ENCODE results near the gene SPAG7.

Gene SPAG7

GRCh38 chr17:4948166-4948930, 19.3 kb downstream of the SPAG7 start, which contains the start of gene PFN1 (continued):
- TF ChIP-seq AEBP2 (tag by site-specific recombination; IDR thresholded peaks at IDR 0.05; ENCODE audit: borderline replicate concordance): no peak
- TF ChIP-seq ZNF510 (tag by site-specific recombination; IDR thresholded peaks at IDR 0.05; ENCODE audit: insufficient replicate concordance): no peak
- TF ChIP-seq ZNF223 (tag by site-specific recombination; IDR thresholded peaks at IDR 0.05): no peak
- TF ChIP-seq ZSCAN4 (tag by site-specific recombination; IDR thresholded peaks at IDR 0.05): no peak
- no peak for TF ChIP-seq SCRT2 (tag by site-specific recombination; IDR thresholded peaks at IDR 0.05)
- TF ChIP-seq ZNF623 (tag by site-specific recombination; IDR thresholded peaks at IDR 0.05): 0 out of 2 replicates have a peak, but pooled peaks have one; percentile 4
- TF ChIP-seq ZNF324 (tag by site-specific recombination; IDR thresholded peaks at IDR 0.05): peak; percentile 94
- peak; percentile 100 for TF ChIP-seq PRDM10 (tag by site-specific recombination; IDR thresholded peaks at IDR 0.05)
- TF ChIP-seq ZFP3 (tag by site-specific recombination; IDR thresholded peaks at IDR 0.05; ENCODE audit: low read depth): no peak
- peak; percentile 65 for TF ChIP-seq ZBTB8A (tag by site-specific recombination; IDR thresholded peaks at IDR 0.05)
- peak; percentile 73; the same call in 1 of the 2 replicates for TF ChIP-seq ZNF239 (tag by site-specific recombination; IDR thresholded peaks at IDR 0.05)
- TF ChIP-seq SETDB1 (IDR thresholded peaks at IDR 0.05; ENCODE audit: insufficient read length, low read length): no peak
- TF ChIP-seq KLF7 (tag by site-specific recombination; IDR thresholded peaks at IDR 0.05; ENCODE audit: borderline replicate concordance): peak; percentile 34; the same call in 1 of the 2 replicates
- TF ChIP-seq SP7 (tag by site-specific recombination; IDR thresholded peaks at IDR 0.05): peak; percentile 34; the same call in 1 of the 2 replicates
- TF ChIP-seq SALL2 (tag by site-specific recombination; IDR thresholded peaks at IDR 0.05; ENCODE audit: borderline replicate concordance): no peak
- peak; percentile 13; the same call in 1 of the 2 replicates for TF ChIP-seq ZBTB1 (tag by site-specific recombination; IDR thresholded peaks at IDR 0.05)
- TF ChIP-seq ZNF416 (tag by site-specific recombination; IDR thresholded peaks at IDR 0.05): no peak
- TF ChIP-seq TRIM28 (IDR thresholded peaks at IDR 0.05; ENCODE audit: borderline replicate concordance, low read length): no peak
- TF ChIP-seq ZNF350 (tag by site-specific recombination; IDR thresholded peaks at IDR 0.05): no peak
- TF ChIP-seq HOXD13 (CRISPR knock-in tag; IDR thresholded peaks at IDR 0.05; ENCODE audit: borderline replicate concordance): no peak
- TF ChIP-seq ZBTB48 (tag by site-specific recombination; IDR thresholded peaks at IDR 0.05): no peak; the same call in 1 of the 2 replicates
- TF ChIP-seq ZNF280C (tag by site-specific recombination; IDR thresholded peaks at IDR 0.05): no peak
- peak; percentile 92 for TF ChIP-seq ZBTB11 (tag by site-specific recombination; conservative IDR thresholded peaks at IDR 0.05; ENCODE audit: low read depth)
- 0 out of 2 replicates have a peak, but pooled peaks have one; percentile 14 for TF ChIP-seq ZSCAN30 (tag by site-specific recombination; IDR thresholded peaks at IDR 0.05)
- no peak for TF ChIP-seq GLI2 (tag by site-specific recombination; IDR thresholded peaks at IDR 0.05; ENCODE audit: borderline replicate concordance, low read depth)
- TF ChIP-seq ZNF174 (tag by site-specific recombination; IDR thresholded peaks at IDR 0.05): no peak
- TF ChIP-seq ZNF610 (tag by site-specific recombination; IDR thresholded peaks at IDR 0.05; ENCODE audit: borderline replicate concordance): 0 out of 2 replicates have a peak, but pooled peaks have one; percentile 16
